NCI-H1105 treated with DMSO at 0.1 percent for 48 hours (cell line): Measurements from ENCODE around the gene RANBP9.
A peak's percentile ranks its signal among the peaks of the same experiment; 100 is the strongest.

Experiments used
- DNase-seq: peaks from one replicate; lab custom pipeline; 2025; lab: John Stamatoyannopoulos, UW

RANBP9 gene

GRCh38 chr6:13710552-13711323 is 897 bp downstream of the RANBP9 start:
- peak; percentile 42 for DNase-seq

DNA sequence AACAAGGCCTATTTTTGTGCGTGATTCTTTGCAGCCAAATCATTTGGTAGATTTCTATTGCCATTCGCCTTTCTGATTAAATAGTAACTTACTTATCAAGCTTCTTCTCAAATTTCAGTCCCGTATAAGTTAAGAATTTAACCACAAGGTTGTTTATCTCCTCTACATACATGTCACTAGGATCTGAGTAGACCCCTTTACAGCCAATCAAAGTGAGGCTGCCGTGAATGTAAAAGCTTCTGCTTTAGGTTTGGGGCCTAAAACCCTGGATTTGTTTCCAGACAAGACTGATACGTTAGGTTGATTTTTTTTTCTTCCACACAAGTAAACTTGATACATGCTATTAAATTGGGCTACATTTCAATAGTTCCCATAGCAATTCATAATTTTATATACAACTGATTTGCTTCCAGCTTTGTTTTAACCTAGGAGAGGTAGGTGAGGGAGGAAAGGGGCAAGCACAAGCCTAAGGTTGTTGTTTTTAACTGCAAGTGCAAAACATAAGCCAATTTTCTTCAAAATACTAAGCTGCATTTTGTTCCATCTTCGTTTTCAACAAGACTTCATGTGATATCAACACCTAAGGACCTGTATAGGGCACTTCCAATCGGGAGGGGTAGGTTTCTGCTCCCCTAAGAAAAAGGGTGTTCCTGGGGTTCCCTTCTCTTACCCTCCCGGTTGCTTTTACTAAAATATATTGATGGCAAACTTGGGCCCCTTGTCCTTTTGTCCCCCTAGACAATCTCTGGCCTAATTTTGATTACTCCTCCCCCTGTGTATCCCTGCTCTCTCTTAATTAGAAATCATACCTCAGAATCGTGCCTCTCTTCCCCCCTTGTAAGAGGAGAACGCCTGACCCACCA is 1.7 kb downstream of the RANBP9 start:
- peak; percentile 11 for DNase-seq

GRCh38 chr6:13708736-13709135 is 2.9 kb downstream of the RANBP9 start:
- DNase-seq, result no peak

DNA sequence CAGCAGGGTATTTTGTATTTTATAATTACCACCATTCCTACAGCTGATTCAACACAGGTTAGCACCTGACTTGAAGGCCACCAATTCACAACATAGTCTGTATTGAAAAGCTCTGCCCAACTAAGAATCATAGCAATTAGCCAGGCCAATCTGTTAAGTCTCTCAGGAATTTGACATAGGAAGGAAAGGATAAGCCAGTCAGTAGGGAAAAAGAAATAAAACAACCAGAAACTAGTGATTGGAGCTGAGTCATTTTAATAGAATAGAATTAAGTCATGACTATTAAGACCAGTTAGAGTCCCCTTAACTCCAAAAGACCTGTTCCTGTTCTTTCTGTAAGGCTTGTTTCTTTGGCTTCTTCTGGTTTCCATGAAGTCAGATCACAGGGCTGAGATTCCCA is 8.1 kb downstream of the RANBP9 start:
- DNase-seq, result no peak

DNA sequence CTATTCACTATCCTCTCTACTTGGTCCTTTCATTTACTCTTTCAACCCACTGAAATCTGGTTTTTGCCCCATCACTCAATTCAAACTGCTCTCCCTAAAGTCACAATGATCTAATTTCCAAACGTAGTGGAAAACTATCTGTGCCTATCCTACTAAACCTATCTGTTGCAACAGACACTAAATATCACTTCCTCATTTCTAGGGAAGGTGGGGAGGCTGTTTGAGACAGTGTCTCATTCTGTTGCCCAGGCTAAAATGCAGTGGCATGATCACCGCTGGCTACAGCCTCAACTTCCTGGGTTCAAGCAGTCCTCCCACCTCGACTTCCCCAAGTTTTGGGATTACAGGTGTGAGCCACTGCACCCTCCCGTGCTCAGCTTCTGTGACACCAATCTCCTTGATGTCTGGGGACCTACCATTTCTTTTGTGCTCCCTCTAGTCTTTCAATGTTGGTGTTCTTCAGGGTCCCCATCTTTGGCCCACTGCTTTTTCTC is 8.8 kb downstream of the RANBP9 start:
- DNase-seq, result no peak

DNA sequence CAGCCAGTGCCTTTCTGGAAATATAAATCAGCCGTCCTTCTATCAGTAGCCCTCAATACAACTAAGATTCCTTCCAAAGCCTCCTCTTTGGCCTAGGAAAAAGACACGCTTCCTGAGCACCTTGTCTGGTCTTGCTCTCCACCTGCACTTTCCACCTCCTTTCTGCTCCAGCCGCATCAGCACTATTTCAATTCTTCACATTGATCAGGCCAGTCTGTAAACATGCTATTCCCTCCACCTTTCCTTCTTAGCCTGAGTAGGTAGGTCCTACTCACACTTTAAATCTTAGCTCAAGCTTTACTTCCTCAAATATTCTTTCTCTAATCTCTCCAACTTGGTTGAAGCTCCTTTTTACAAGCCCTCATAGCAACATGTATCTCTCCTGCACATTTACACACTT is 11.4 kb downstream of the RANBP9 start:
- DNase-seq, result no peak

DNA sequence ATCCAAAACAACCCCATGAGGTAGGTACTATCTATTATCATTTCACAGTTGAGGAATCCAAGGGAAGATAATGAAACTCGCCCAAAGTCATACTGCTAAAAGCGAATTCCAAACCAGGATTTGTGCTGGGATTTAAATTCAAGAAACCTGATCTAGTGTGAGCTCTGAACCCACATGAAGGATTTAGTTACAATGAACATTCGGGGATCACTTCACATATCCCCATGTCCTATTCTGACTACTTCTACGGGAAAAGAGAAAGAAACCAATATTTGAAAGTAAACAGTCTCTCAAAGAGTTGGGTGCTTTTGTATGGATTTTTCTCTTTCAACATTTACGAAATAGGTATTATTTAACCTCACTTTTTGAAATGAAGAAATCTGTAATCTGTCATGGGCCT is 12.9 kb downstream of the RANBP9 start:
- no peak for DNase-seq

- no peak for DNase-seq
Observed at GRCh38 chr6:13697857-13698256, 13.8 kb downstream of the RANBP9 start.

DNA sequence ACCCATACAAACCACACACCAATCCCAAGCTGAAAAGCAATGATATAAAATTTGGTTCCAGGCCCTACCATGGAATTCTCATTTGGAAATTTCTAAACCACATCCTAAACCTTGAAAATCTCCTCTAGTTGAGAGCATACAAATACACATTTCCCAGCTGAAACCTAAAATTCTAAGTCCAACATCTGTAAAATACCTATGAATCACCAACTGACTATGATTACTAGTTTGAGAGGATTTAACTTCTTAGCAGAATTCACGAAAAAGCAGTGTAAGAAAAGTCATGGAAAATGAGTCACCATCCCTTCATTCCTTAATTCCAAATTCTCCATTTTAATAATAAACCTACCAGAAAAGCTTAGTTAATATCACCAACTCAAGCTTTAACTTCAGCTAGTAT is 15.4 kb downstream of the RANBP9 start:
- DNase-seq, result no peak

DNA sequence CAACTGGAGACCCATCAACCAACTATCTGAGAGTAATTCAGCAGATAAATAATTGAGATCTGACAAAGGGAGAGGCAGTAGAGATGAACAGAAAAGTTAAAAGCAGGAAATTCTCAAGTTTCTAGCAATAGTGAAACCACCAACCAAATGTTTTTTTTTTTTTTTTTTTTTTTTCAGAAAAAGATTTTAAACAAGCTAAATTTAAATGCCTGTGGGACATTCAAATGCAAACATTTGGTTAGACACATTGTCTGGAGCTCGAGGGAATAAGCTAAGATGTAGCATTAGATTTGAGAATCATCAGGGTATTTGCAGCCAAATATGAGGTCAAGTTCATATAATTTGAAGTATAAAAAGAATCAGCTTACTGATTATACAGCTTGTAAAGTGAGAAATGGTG is 16.4 kb downstream of the RANBP9 start:
- no peak for DNase-seq

DNA sequence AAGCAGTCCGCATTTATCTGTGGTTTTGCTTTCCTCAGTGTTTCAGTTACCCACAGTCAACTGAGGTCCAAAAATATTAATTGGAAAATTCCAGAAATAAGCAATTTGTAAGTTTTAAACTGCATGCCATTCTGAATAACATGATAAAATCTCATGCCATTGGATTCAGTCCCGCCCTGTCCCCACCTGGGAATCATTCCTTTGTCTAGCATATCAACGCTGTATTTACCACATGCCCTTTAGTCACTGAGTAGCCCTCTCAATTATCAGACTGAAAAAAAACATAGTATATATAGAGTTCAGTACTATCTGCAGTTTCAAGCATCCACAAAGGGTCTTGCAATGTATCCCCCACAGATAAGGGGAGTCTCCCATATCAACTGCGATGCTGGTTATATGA is 17.1 kb downstream of the RANBP9 start:
- no peak for DNase-seq

DNA sequence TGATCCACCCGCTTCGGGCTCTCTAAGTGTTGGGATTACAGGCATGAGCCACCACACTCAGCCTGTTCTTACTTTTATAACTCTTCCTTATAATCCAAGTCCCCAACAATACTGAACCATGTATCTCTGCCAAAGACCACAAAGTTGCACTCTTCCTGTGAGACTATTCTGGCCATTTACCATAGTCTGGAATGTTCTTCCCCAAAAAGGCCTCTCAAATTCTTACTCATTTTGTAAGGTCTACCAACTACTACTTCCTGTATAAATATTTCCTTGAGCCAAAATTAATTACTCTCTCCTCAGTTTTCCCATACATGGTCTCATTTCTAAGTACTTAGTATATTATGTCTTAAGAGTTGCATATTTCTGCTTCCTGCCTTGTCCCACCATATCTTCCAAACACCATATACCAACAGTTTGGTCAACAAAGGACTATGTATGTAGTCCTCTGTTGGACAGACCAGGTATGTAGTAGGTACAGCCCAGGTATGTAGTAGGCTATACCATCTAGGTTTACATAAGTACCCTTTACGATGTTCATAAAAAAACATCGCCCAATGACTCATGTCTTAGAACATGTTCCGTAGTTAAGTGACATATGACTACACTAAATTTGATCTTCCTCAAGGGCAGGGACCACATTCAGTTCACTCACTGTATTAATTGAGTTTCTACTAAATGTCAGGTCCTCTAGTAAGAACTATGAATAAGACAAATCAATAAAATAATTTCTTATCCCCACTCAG is 22.0 kb downstream of the RANBP9 start:
- no peak for DNase-seq

DNA sequence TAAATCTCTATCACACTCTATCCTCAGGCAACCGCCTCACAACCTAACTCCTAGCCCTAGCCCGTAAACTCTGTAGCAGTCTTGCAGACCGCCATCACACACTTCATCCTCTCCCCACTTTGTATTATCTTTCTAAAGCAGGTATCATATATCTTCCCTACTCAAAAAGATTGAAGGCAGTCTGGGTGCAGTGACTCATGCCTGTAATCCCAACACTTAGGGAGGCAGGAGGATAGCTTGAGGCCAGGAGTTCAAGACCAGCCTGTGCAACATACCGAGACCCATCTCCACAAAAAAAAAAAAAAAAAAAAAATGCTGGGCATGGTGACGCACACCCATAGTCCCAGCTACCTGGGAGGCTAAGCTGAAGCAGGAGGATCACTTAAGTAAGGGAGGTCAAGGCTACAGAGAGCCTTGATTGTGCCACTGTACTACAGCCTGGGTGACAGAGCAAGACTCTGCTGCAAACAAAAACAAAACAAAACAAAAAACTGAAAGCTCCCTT is 22.9 kb downstream of the RANBP9 start:
- DNase-seq, result no peak

- DNase-seq, result no peak
Observed at GRCh38 chr6:13687917-13688351, 23.7 kb downstream of the RANBP9 start.

GRCh38 chr6:13684855-13685254 is 26.8 kb downstream of the RANBP9 start:
- no peak for DNase-seq

GRCh38 chr6:13683038-13683437 is 28.6 kb downstream of the RANBP9 start:
- no peak for DNase-seq

- no peak for DNase-seq
Observed at GRCh38 chr6:13682346-13682745, 29.3 kb downstream of the RANBP9 start.

- DNase-seq, result no peak
Observed at GRCh38 chr6:13681305-13682061, 30.2 kb downstream of the RANBP9 start.

- DNase-seq, result no peak
Observed at GRCh38 chr6:13680448-13680968, 31.1 kb downstream of the RANBP9 start.

DNA sequence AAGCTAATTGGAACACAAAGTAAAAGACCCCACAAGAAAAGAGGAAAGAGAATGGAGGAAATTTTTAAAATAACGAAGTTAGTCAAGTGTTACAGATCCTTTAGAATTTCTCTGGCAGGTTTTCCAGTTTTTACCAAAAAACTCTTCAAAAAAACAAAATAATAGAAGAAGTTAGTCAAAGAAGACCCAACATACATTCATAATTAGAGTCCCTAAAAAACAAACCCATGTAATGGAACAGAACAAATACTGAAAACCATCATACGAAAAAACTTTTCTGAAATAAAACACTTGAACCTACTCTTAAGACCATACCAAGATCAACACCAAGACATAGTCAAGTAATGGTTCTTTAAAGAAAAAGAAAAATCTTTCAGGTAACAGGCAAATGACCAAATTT is 31.6 kb downstream of the RANBP9 start:
- no peak for DNase-seq
